LNCAP (cell line): ENCODE measurements around the gene NRIP2.

ENCODE experiments used
- CTCF ChIP-seq: fragments of 450-650 bp; IDR thresholded peaks from 2 replicates; pipeline ENCODE4 v1.5.1; 2017; ENCODE audit warnings: mild to moderate bottlenecking

The NRIP2 gene

GRCh38 chr12:2776129-2776806, 58.6 kb downstream of the NRIP2 start:
- no peak for TF ChIP-seq CTCF

- TF ChIP-seq CTCF = no peak
These were observed 59.4 kb downstream of the NRIP2 start for GRCh38 chr12:2775431-2775830.
